Renal cortical epithelial cell (primary cell): ENCODE data around the gene ABCA8. TPM values are rescaled to one million over a fixed set of nuclear protein-coding genes. Genes with fewer than 3 reads are reported as not detected.
A peak's percentile ranks its signal among the peaks of the same experiment; 100 is the strongest.
"Not testable (repeated sequence)": the region's sequence is repeated elsewhere in the genome, so short reads cannot be mapped to it uniquely, and the experiment has no call there.

ENCODE experiments used
- DNase-seq: peaks from one replicate; pipeline ENCODE4 v3.0.0-alpha.2; 2011; ENCODE audit warnings: low read depth
- total RNA-seq: library from RNA; depleted of rRNA; stranded (reverse); fragments of >200 nt; gene quantifications from 2 replicates; pipeline ENCODE4 v1.2.3, GENCODE V29; 2014

Gene ABCA8
- 0.17 TPM in 1 of 2 replicates, not detected in the other for total RNA-seq

GRCh38 chr17:68955181-68955841 is at the start of gene ABCA8:
Gene ABCA8 (minus strand): TSS chr17:68955392. CDS start chr17:68942034, 13,358 bp downstream.
- DNase-seq, result no peak

GRCh38 chr17:69004759-69005158 is 49.6 kb upstream of the ABCA8 start:
- not testable (repeated sequence) for DNase-seq

- not testable (repeated sequence) for DNase-seq
Measured at GRCh38 chr17:68999743-69000142, 44.6 kb upstream of the ABCA8 start.

GRCh38 chr17:68993112-68993511 is 37.9 kb upstream of the ABCA8 start:
- DNase-seq, result peak; percentile 49

GRCh38 chr17:68987966-68988365 is 32.8 kb upstream of the ABCA8 start:
- DNase-seq, result no peak

GRCh38 chr17:68981288-68981687 is 26.1 kb upstream of the ABCA8 start:
- peak; percentile 91 for DNase-seq

- peak; percentile 55 for DNase-seq
Measured at GRCh38 chr17:68973098-68973846, 18.1 kb upstream of the ABCA8 start.

GRCh38 chr17:68972119-68972704 is 17.0 kb upstream of the ABCA8 start:
- DNase-seq, result peak; percentile 6

- no peak for DNase-seq
Measured at GRCh38 chr17:68969101-68969500, 13.9 kb upstream of the ABCA8 start.

GRCh38 chr17:68963958-68964357 is 8.8 kb upstream of the ABCA8 start:
- no peak for DNase-seq

- DNase-seq, result no peak
Measured at GRCh38 chr17:68961214-68961882, 6.2 kb upstream of the ABCA8 start.

- DNase-seq, result not testable (repeated sequence)
Measured at GRCh38 chr17:68959117-68959516, 3.9 kb upstream of the ABCA8 start.

- DNase-seq, result no peak
Measured at GRCh38 chr17:68957944-68958343, 2.8 kb upstream of the ABCA8 start.

GRCh38 chr17:68954146-68954896 is 871 bp downstream of the ABCA8 start:
- no peak for DNase-seq

GRCh38 chr17:68953340-68953997 is 1.7 kb downstream of the ABCA8 start:
- DNase-seq, result no peak

GRCh38 chr17:68950725-68951124 is 4.5 kb downstream of the ABCA8 start:
- DNase-seq, result no peak

- not testable (repeated sequence) for DNase-seq
Measured at GRCh38 chr17:68947868-68948267, 7.3 kb downstream of the ABCA8 start.

- no peak for DNase-seq
Measured at GRCh38 chr17:68944435-68945035, 10.7 kb downstream of the ABCA8 start.

GRCh38 chr17:68943812-68944182 is 11.4 kb downstream of the ABCA8 start:
- DNase-seq, result not testable (repeated sequence)

GRCh38 chr17:68943123-68943811 is 11.9 kb downstream of the ABCA8 start:
- no peak for DNase-seq
